HK-2 (cell line): ENCODE results near the gene TDRD15.
"Not testable (repeated sequence)": the region's sequence is repeated elsewhere in the genome, so short reads cannot be mapped to it uniquely, and the experiment has no call there.

Experiments used
- DNase-seq: peaks from one replicate; pipeline ENCODE4 v3.0.0-alpha.2; 2018; ENCODE audit not compliant: unreplicated experiment

Gene TDRD15

GRCh38 chr2:21146638-21147037, 22.9 kb downstream of the TDRD15 start:
- no peak for DNase-seq

- no peak for DNase-seq
Measured at GRCh38 chr2:21148718-21149117, 24.9 kb downstream of the TDRD15 start.

GRCh38 chr2:21151234-21151633, 27.5 kb downstream of the TDRD15 start:
- not testable (repeated sequence) for DNase-seq

GRCh38 chr2:21155365-21156136, 31.8 kb downstream of the TDRD15 start:
- no peak for DNase-seq

- no peak for DNase-seq
Measured at GRCh38 chr2:21161122-21161521, 37.4 kb downstream of the TDRD15 start.

GRCh38 chr2:21161832-21162614, 38.3 kb downstream of the TDRD15 start:
- DNase-seq, result no peak

GRCh38 chr2:21162615-21162878, 38.8 kb downstream of the TDRD15 start:
- DNase-seq, result no peak

- no peak for DNase-seq
Measured at GRCh38 chr2:21163213-21163612, 39.4 kb downstream of the TDRD15 start.

GRCh38 chr2:21165350-21165749, 41.6 kb downstream of the TDRD15 start:
- no peak for DNase-seq

GRCh38 chr2:21175895-21176646, 52.3 kb downstream of the TDRD15 start:
- DNase-seq, result no peak

GRCh38 chr2:21181957-21182356, 58.2 kb downstream of the TDRD15 start:
- no peak for DNase-seq

- no peak for DNase-seq
Measured at GRCh38 chr2:21183306-21183705, 59.5 kb downstream of the TDRD15 start.

- no peak for DNase-seq
Measured at GRCh38 chr2:21183726-21184125, 60.0 kb downstream of the TDRD15 start.

GRCh38 chr2:21191535-21191934, 67.8 kb downstream of the TDRD15 start:
- no peak for DNase-seq
